ENCODE data around the gene BMX.

BMX gene

DNA sequence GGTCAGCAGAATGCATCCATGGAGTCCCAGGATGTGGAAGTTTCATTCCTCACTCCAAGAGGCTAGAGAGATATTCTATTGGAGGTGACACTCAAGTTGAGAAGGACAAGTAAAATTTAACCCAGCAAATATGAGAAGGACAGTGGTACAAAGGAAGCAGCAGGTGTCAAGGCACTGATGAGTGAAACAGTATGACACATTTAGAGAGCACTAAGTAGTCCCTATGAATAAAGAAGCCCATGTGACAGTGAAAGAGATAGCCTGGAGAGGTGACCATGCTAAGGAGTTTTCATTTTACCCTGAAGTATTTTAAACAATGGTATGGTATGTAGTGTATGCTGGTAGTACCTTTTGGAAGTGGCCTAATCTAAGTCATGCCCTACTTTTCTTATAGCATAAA is 9.2 kb downstream of the BMX start:
- no peak for FAIRE-seq

DNA sequence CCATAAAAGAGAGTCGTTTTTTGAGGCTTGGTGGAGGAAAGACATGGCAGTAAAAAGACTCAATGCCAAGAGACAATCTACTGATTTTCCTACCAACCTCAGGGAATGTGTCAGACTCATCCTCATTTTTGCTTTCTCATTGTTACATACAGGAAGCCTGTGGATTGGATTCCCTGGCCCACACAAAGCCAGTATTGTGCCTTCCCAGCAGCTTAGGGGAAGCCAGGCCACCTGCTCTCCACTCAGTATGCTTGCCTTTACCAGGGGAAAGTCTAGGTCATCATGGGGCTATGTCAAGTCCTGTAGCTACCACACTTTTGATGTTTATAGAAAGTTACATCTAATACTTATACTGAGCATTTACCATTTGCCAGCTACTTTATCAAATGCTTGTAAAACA is 11.0 kb downstream of the BMX start:
- no peak for FAIRE-seq

DNA sequence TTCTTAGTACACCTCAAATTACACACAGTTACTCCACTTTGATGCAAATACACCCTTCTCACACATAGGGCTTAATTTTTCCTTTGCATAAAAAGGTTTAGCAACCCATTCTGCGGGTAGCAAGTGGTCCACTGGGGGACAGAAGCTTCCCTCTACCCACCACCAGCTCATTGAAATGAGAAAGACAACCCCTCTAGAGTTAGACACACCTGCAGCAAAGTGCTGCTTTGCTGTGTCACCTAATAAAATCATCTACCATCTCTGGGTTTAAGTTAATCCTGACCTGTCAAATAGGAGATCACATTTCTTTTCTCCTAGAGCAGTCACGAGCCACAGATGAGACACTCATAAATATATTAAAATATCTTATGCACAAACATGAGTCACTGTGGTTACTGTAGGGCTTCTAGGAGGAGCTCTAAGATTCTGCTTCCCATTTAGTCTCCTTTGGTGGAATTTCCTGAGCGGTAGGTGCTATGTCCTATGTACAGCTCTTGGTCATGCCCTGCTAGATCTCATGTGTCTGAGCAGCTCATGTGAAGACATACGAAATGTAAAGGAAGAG is 11.9 kb downstream of the BMX start:
- FAIRE-seq: no peak

DNA sequence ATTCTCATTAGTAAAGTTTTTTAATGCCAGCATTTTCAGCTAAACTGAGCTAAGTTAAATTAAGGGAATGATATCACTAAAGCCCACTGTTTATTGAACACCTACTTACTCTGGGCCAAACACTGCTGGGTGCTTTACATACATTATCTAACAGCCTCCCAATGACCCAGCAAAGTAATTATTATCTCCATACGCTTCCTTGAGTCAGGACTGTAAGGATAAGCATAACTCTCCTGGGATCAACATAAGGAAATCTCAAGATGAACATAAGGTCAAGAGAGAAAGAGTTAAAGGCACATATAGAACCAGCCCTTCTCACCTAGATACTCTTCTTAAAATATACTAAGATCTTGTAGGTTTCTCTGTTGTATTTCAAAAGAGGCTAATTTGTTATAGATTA is 13.7 kb downstream of the BMX start:
- FAIRE-seq: no peak

DNA sequence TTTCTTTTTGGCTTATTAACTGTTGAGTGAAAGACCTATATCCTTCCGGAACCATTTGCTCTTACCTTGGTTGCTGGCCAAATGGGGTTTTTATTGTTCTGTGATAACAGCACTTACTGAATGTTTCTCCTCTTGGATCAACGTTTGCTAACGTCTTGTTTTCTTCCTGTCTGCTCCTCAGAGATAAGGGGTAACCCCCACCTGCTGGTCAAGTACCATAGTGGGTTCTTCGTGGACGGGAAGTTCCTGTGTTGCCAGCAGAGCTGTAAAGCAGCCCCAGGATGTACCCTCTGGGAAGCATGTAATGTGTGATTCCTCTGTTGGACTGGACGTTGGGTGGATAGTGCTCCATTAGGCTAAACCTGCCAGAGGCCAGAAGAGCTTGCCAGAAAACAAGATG is 15.3 kb downstream of the BMX start:
- FAIRE-seq: no peak

DNA sequence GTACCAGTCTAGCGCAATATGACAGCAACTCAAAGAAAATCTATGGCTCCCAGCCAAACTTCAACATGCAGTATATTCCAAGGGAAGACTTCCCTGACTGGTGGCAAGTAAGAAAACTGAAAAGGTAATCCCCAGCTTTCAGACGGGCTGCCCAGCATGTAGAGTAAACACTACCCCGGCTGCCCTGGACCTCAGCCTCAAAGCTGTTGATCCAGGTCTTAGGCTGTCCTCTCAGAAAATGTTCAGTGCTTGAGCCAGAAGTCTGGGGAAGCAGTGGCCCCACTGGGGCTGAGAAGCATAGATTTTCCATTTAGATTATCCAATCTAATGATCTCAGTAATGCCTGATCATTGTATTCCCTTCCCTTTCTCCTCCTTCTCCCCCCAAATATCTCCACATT is 21.9 kb downstream of the BMX start:
- no peak for FAIRE-seq

DNA sequence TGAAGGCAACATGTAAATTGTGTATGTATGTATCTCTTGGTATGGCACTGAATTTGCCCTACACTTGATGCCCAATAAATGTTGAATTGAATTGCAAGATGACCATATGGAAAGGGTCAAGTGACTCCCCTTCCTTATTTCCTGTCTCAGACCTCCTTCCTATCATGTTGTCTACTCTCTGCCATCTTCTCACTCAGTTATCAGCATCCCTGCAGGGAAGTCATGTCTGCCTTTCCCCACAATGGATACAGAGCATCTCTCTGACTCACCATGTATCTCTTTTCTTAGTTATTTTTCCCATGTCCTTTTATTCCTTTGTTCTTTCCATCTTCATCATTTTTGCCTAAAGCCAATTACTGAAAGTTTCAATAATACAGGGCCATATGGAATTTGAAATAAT is 22.5 kb downstream of the BMX start:
- FAIRE-seq: no peak

DNA sequence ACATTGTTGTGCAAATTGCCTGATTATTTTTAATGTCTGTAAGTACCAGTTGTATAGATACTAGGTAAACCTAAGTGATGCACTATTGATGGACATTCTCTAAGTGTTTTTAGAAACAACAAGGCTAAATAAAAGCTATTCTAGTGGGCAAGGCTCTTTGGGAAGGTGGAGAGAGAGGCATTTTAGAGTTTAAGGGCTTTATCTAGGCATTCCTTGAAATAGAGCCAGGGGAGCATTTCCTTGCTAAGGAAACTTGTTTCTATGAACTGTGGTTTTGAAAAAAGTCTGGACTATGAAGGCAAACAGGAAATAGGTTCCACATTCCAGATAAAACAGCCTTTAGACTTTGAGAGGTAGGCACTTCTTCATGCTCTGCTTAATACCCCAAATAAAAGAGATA is 23.8 kb downstream of the BMX start:
- no peak for FAIRE-seq

DNA sequence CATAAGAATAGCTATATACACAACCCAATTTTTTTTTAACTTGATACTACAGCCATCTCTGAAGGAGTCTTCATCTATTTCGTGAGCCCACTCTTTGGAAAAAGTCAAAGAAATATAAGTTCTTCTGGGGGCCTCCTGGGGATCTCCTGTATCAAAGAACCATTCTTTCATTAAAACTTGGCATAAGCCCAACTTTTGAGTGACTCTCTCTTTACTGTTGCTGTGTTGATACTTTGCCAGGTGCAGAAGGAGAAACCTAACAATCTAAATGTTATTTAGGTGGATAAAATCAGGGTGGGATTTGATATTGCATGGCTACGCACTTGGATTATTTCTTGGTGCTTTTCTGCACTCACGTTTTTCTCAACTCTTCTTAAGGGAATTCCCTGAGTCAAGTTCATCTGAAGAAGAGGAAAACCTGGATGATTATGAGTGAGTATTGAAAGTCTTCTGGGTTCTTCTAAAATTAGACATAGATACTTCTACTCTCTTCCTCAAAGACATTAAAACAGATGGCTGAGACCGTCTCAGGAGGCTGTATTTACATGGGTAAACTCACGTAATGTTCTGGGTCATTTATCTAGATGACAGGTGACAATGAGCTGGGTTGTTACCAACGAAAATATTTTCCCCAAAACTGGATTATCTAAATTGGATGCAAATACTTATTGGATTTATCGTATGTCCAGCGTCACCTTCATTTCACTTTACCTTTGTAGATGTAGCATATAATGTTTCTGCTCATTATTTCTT is 25.2 kb downstream of the BMX start:
- FAIRE-seq: no peak

DNA sequence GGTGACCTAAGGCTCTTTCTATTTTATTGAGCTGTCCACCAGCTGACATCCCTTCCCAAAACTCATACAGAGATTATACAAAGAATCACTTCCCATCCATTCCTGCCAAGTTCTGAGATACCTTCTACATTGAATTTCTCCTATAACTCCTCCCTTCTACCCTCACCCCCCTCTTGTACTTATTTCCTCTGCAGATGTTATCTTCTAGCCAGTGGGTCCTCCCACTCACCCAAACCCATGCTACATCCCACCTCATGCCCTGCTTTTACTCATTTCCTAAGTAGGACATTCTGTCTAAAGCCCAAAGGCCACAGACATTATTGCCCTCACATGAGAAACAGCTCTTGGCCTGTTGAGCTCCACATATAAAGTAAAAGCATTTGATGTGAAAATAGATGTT is 28.6 kb downstream of the BMX start:
- no peak for FAIRE-seq

DNA sequence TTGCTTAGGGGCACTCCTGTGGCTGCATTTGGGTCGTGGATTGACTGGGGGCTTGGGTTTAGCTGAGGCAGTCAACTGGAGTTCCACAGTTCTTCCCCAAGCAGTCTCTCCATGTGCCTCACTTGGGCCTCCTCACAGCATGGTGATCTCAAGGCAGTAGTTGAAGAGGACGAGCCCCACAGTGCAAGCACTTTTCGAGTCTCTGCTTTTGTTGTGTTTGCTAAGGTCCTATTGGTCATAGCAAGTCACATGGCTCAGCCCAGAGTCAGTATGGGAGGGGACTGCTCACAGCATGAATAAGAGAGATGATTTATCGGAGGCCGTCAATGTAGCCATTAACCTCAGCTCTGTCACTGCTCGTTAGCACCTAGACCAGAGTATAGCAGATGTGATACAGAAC is 29.7 kb downstream of the BMX start:
- FAIRE-seq: no peak

DNA sequence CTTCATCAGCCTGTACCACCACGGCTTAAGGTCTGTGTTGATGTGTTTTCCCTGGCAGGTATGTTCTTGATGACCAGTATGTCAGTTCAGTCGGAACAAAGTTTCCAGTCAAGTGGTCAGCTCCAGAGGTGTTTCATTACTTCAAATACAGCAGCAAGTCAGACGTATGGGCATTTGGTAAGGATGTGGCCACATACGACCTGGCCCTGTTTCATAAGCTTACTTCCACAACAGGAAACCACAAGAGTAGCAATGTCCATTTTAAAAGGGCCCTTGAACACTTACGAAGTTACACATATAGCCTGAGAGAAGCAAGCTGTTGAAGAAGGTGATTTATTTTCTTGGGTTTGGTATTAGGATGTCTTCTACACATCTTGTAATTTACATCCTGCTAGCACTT is 46.1 kb downstream of the BMX start:
- FAIRE-seq: no peak

DNA sequence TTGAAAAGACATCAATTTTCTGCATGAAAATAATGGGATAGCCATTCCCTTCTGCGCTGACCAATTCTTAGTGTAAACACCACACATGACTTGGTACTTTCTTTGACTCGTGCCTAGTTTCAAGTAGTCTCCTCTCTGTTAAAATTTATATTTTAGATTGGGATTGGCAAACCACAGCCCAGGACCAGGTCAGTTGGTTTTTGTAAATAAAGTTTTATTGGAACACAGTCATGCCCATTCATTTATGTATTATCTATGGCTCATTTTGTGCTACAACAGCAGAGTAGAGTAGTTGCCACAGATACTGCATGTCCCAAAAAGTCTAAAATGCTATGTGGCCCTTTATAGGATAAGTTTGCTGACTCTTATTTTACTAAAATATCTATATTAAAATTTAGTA is 46.7 kb downstream of the BMX start:
- no peak for FAIRE-seq

DNA sequence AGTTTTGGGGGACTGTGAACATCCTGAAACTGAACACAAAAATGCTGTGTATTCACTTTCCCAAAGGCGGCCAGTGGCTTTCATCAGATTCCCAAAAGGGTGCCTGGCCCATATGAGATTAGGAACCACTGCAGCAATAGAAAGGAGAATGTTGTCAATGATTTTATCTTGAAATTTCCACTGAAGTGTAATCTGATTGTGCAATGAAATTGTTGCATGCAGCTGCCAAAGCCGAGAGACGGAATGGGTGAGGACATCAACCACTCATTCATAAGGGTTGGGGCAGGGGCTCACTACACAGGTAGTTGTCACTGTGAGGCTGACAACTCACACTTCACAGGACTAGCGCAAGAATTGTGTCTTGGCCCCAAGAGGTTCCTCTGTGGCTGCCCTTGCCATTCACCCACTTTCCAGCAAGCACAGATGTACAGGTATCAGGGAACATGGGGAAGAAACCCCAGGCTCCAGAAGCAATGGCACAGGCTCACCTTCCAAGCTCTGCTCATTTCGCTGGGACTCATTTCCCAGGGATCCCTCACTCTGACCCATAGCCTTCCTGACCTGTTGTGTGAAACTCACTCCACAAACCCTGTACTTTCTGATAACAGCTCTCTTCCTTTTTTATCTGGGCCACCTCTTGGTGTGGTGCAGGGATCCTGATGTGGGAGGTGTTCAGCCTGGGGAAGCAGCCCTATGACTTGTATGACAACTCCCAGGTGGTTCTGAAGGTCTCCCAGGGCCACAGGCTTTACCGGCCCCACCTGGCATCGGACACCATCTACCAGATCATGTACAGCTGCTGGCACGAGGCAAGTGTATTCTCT is 48.8 kb downstream of the BMX start:
- FAIRE-seq: no peak

DNA sequence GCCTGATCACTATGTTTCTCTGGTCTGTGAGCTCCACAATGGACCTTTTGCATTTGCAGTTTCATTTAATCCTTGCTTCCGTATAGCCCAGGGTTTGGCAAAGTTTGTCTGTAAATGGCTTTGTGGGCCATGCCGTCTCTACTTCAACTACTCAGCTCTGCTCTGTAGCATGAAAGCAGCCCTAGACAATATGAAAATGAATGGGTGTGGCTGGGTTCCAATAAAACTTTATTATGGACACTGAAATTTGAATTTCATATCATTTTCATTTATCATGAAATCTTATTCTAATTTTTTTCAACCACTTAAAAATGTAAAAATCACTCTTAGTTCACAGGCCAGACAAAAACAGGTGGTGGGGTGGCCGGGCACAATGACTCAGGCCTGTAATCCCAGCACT is 58.6 kb downstream of the BMX start:
- no peak for FAIRE-seq

DNA sequence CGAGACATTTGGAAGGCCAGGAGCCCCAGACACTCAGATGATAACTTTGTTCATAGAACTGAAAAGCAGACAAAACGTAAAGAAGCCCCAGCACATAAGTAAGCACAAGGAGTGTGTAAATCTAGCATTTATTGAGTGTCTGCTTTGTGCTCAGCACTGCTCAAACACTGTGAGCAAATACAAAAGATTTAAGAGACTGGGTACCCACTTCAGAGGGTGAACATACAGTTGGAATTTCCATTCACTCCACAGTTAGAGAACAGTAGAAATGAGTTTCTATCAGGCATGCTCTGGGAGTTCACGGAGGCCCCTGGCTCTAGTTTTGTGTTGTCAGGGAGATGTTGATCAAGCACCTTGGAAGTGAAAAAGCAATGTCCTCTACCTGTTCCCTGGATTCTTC is 60.3 kb downstream of the BMX start:
- FAIRE-seq: no peak

DNA sequence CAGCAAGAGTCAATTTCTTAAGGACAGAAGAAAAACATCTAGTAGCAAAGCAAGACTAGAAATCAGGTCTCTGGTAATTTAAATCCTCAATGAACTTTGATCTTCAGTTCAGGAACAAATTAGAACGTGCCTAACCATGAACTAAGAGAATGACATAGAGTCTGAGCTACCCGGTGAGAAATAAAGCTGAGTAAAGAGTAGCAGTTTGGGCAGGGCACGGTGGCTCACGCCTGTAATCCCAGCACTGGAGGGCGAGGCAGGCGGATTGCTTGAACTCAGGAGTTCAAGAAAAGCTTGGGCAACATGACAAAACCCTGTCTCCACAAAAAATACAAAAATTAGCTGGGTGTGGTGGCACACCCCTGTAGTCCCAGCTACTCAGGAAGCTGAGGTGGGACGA is 62.4 kb downstream of the BMX start:
- FAIRE-seq: no peak

DNA sequence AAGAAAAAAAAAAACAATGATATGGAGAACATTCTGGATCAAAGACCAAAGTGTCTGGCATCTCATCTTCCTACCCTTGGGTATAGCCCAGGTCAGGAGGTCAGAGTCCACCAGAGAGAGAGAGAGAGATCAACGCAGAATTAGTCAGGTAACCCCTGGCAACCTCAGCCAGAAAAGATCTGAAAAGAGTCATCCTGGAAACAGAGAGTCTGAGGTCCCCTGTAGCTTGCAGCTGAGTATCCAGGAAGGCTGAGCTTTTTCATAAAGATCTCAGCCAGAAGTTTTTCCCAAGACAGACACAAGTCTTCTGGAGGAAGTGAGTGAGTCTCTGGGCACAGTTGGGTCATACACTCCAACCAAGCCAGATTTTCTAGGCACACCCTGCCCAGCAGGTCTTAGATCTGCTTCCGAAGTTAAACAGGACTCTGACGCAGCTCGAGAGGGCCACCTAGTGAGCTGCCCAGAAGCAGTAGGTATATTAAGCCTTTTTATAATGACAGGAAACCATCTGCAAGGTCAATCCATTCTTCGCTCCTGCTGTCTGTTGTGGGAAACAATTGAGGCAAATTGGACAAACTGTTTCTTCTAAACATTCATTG is 64.5 kb downstream of the BMX start:
- FAIRE-seq: no peak

DNA sequence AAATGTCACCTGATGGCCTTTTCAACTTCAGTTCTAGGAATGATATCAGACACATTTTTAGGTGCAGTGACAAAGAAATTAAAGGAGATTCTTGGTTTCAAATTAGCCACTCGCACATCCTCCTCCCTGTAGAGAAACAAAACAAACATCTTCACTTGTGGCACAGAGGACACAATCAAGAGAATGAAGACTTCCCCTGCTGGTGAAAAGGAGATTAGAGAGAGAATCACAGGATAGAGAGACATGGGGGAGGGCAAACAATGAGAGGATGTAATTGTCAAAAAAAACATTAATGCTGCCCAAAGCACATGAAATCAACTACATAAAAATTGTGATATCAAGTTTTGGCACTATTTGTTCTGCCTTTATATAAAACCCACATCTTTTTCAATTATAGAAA is 65.6 kb downstream of the BMX start:
- FAIRE-seq: no peak

DNA sequence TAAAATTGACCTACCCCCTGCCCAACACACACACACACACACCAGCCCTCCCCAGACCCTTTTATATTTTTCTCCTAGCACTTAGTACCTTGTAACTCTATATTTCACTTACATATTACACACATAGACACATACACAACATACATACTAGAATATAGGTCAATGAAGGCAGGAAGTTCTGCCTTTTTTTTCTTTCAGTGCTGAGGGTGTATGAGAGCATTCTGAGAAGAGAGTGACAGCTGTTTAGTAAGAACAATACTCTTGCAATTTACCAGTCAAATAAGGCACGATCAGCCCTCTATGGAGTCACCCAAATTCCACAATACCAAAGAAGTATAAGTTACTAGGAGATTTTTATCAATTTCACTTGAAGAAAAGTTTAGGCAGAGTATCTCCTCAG is 66.7 kb downstream of the BMX start:
- no peak for FAIRE-seq

DNA sequence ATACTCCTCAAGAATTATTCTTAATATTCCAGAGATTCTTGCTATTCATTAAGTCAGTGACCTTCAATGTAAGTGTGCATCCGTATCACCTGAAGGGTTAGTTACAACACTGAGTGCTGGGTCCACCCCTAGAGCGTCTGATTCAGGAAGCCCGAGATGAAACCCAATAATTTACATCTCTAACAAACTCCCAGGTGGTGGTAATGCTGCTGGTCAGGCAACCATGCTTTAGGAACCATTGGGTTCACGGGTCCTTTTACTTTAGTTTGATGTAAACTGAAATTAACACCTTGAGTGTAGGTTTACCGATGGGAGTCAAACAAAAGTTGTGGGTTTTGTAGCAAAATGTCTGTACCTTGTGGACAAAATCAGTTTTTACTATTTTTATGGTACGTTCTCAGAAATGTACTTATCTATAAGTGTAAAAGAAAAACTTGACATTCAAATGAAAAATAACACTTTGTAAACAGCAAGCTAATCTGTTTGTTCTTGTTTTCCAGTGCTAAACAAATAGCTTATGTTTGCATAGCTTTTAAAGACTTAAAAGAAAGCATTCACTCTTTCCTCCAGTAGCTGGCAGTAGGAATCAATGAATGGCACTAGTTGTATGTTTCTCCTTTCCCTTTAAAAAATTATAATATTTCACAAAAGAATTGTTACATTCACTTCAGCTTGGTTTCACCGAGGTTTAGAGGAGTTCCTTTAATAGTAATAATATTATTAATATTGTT is 67.4 kb downstream of the BMX start:
- peak; percentile 68 for FAIRE-seq

DNA sequence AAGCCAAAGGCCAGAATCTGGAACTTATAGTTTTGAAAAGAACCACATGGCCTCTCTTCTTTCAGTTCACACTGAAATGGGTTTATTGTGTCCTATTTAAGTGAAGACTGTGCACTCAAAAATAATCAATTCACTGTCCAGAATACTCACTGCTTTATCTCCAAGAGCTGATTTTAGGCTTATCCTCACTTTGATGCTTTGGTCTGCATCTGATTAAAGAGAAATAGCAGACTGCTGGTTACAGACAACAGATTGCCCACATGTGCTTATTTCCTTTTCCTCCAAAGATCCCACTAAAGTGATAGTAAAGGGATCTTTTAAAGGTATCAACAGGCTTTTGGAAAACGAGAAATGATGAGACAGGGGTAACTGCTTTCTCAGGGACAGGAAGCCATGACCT is 69.5 kb downstream of the BMX start:
- FAIRE-seq: no peak

DNA sequence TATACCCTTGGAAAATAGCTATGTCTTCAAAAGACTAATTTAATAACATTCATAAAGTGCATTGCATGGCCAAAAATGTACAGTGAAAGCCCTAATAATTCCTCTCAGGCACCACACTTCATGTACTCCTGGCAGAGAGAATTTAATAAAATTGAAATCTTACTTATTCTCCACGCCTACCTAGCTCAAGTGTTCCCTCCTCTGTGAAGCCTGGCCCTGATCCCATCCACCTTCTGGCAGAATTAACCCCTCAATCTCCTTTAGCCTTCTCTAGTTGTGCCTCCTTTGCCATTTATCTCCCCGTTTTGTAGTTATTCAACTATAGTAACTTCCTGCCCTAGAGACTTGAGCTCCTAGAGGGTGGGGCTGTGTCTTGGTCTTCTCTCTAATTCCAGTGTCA is 73.4 kb downstream of the BMX start:
- FAIRE-seq: no peak

Measured in A204.1 (cell line).